HepG2 (cell line): ENCODE data around the gene PXMP4. TPM values are rescaled to one million over a fixed set of nuclear protein-coding genes. Genes with fewer than 3 reads are reported as not detected.
A peak's percentile ranks its signal among the peaks of the same experiment; 100 is the strongest.

Experiments
- CBX5 ChIP-seq: sonication (generic); formaldehyde crosslinking; IDR thresholded peaks from 2 replicates; pipeline ENCODE4 v1.4.0; 2020; ENCODE audit warnings: missing genetic modification reagents, borderline replicate concordance
- GPN1 ChIP-seq: sonication (generic); formaldehyde crosslinking; IDR thresholded peaks from 2 replicates; pipeline ENCODE4 v1.5.1; 2020; ENCODE audit warnings: missing genetic modification reagents, borderline replicate concordance
- HDAC6 ChIP-seq: fragments of 200-600 bp; sonication (generic); IDR thresholded peaks from 2 replicates; pipeline ENCODE4 v1.7.0; 2017; ENCODE audit warnings: mild to moderate bottlenecking, antibody characterized with exemption, low read length, low read depth
- ONECUT2 ChIP-seq: sonication (generic); formaldehyde crosslinking; IDR thresholded peaks from 2 replicates; pipeline ENCODE4 v1.4.0; 2020; ENCODE audit warnings: missing genetic modification reagents
- POLR2G ChIP-seq: fragments of 200-400 bp; formaldehyde crosslinking; IDR thresholded peaks from 2 replicates; pipeline ENCODE4 v1.6.1; 2018; ENCODE audit warnings: mild to moderate bottlenecking, low read depth, low read length, moderate library complexity
- SMARCC2 ChIP-seq: fragments of 450-650 bp; IDR thresholded peaks from 2 replicates; pipeline ENCODE4 v1.6.1; 2017; ENCODE audit warnings: antibody characterized with exemption, mild to moderate bottlenecking
- WIZ ChIP-seq: sonication (generic); formaldehyde crosslinking; IDR thresholded peaks from 2 replicates; pipeline ENCODE4 v1.5.1; 2020; ENCODE audit warnings: mild to moderate bottlenecking, missing genetic modification reagents
- ZNF383 ChIP-seq: sonication (generic); formaldehyde crosslinking; IDR thresholded peaks from 2 replicates; pipeline ENCODE4 v1.4.0; 2020; ENCODE audit warnings: missing genetic modification reagents, mild to moderate bottlenecking, borderline replicate concordance
- polyA plus RNA-seq, 8 experiments: library from polyadenylated mRNA; depleted of rRNA in 3 of 8; stranded (reverse) in 7 of 8; unstranded in 1 of 8; fragments of >200 nt; fragmentation: Illumina TruSeq in 4 of 8; extraction: Trizol in 4 of 8; gene quantifications; 2 replicates each; pipeline versions ENCODE4 v1.2.1 to v1.2.3, GENCODE V29; 2011 to 2016; ENCODE audit warnings: low read depth in 4 of 8, missing spikeins in 1 of 8, mixed read lengths in 1 of 8; ENCODE audit not compliant: insufficient read depth in 1 of 8
- total RNA-seq, 5 experiments: library from RNA; depleted of rRNA; stranded (reverse); fragments of >200 nt; fragmentation: Illumina TruSeq; extraction: Trizol; gene quantifications; 2 replicates each; pipeline ENCODE4 v1.2.3, GENCODE V29; 2016; ENCODE audit warnings: low read depth in 1 of 5
- TF ChIP-seq, protein P1 (sequence below): IDR thresholded peaks from 2 replicates; pipeline ENCODE4 v1.6.1; 2016; ENCODE audit warnings: low read depth, missing genetic modification reagents, missing compliant biosample characterization
- TF ChIP-seq, protein P2 (sequence below): sonication (generic); formaldehyde crosslinking; IDR thresholded peaks from 2 replicates; pipeline ENCODE4 v1.4.0; 2020; ENCODE audit warnings: missing genetic modification reagents, mild to moderate bottlenecking, borderline replicate concordance
- TF ChIP-seq, protein P3 (sequence below): sonication (generic); formaldehyde crosslinking; IDR thresholded peaks from 2 replicates; pipeline ENCODE4 v1.4.0; 2020; ENCODE audit warnings: missing genetic modification reagents, borderline replicate concordance
- TF ChIP-seq, protein P4 (sequence below): IDR thresholded peaks from 2 replicates; pipeline ENCODE4 v1.6.1; 2016; ENCODE audit warnings: missing compliant biosample characterization, missing genetic modification reagents, borderline replicate concordance
- TF ChIP-seq, protein P5 (sequence below), 2 experiments: sonication (generic) in 1 of 2; formaldehyde crosslinking in 1 of 2; IDR thresholded peaks; 2 replicates each; pipeline versions ENCODE4 v1.4.0 to v1.6.1; 2016 to 2020; ENCODE audit warnings: borderline replicate concordance in 1 of 2, low read depth in 1 of 2, mild to moderate bottlenecking in 1 of 2, missing genetic modification reagents in 1 of 2

The PXMP4 gene
- total and polyA plus RNA-seq, 2 of the 13 experiments (the other 11 are each of a cell fraction or from before 2014, with no cell fraction given): not detected

DNA sequence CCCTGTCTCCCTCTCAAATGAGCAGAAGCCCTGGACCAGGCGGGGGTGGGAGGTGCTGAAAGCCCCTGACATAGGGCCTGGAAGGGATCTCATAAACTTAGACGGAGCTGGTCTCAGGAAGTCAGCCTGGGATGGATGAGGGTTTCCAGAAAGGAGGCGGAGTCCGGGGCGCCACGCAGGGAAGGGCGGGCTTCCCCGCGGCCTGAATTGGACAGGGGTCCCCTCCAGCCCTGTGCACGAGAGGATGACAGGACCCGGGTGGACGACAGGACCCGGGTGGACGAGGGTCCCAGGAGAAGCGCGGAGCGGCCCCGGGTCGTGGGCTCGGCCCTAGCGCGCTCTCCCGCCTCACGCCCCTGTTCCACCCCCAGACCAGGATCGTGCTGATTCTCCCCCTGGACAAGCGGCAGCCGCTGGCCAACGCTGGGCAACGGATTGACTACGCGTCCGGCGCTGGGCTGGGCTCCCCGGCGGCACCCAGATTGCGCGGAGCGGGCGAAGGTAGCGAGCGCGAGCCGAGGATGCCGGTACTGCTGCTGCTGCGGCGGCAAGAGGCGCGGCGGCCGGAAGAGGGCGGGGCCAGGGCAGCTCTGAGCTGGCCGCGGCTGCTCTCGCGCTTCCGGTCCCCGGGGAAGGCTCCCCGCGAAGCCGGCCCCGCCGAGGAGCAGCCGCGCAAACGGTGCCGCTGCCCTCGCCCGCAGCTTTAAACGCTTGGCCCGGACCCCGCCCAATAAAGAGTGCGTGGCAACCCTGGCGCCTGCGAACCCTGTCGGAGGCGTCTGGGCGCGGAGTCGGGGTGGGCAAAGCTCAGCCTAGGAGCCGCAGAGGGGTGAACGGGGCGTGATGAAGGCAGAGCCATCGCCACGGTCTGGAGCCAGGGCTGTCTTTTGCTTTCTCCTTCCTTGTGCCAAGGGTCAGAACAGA lies 56.7 kb downstream of the PXMP4 start (continued):
- TF ChIP-seq CBX5 (CRISPR knock-in tag) (peak; percentile 11; the same call in 1 of the 2 replicates), WIZ (CRISPR knock-in tag) (peak; percentile 67; the same call in 1 of the 2 replicates), ZNF383 (CRISPR knock-in tag) (0 out of 2 replicates have a peak, but pooled peaks have one; percentile 8), HDAC6 (no peak), GPN1 (CRISPR knock-in tag) (no peak), ONECUT2 (CRISPR knock-in tag) (peak; percentile 43), POLR2G (peak; percentile 95), SMARCC2 (no peak)
- TF ChIP-seq, protein P1, sequence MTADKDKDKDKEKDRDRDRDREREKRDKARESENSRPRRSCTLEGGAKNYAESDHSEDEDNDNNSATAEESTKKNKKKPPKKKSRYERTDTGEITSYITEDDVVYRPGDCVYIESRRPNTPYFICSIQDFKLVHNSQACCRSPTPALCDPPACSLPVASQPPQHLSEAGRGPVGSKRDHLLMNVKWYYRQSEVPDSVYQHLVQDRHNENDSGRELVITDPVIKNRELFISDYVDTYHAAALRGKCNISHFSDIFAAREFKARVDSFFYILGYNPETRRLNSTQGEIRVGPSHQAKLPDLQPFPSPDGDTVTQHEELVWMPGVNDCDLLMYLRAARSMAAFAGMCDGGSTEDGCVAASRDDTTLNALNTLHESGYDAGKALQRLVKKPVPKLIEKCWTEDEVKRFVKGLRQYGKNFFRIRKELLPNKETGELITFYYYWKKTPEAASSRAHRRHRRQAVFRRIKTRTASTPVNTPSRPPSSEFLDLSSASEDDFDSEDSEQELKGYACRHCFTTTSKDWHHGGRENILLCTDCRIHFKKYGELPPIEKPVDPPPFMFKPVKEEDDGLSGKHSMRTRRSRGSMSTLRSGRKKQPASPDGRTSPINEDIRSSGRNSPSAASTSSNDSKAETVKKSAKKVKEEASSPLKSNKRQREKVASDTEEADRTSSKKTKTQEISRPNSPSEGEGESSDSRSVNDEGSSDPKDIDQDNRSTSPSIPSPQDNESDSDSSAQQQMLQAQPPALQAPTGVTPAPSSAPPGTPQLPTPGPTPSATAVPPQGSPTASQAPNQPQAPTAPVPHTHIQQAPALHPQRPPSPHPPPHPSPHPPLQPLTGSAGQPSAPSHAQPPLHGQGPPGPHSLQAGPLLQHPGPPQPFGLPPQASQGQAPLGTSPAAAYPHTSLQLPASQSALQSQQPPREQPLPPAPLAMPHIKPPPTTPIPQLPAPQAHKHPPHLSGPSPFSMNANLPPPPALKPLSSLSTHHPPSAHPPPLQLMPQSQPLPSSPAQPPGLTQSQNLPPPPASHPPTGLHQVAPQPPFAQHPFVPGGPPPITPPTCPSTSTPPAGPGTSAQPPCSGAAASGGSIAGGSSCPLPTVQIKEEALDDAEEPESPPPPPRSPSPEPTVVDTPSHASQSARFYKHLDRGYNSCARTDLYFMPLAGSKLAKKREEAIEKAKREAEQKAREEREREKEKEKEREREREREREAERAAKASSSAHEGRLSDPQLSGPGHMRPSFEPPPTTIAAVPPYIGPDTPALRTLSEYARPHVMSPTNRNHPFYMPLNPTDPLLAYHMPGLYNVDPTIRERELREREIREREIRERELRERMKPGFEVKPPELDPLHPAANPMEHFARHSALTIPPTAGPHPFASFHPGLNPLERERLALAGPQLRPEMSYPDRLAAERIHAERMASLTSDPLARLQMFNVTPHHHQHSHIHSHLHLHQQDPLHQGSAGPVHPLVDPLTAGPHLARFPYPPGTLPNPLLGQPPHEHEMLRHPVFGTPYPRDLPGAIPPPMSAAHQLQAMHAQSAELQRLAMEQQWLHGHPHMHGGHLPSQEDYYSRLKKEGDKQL: no peak
- TF ChIP-seq, protein P2, sequence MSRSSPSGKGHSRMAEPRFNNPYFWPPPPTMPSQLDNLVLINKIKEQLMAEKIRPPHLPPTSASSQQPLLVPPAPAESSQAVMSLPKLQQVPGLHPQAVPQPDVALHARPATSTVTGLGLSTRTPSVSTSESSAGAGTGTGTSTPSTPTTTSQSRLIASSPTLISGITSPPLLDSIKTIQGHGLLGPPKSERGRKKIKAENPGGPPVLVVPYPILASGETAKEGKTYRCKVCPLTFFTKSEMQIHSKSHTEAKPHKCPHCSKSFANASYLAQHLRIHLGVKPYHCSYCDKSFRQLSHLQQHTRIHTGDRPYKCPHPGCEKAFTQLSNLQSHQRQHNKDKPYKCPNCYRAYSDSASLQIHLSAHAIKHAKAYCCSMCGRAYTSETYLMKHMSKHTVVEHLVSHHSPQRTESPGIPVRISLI: peak; percentile 38; the same call in 1 of the 2 replicates
- TF ChIP-seq, protein P3, sequence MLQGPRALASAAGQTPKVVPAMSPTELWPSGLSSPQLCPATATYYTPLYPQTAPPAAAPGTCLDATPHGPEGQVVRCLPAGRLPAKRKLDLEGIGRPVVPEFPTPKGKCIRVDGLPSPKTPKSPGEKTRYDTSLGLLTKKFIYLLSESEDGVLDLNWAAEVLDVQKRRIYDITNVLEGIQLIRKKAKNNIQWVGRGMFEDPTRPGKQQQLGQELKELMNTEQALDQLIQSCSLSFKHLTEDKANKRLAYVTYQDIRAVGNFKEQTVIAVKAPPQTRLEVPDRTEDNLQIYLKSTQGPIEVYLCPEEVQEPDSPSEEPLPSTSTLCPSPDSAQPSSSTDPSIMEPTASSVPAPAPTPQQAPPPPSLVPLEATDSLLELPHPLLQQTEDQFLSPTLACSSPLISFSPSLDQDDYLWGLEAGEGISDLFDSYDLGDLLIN (CRISPR knock-in tag): no peak; the same call in 1 of the 2 replicates
- TF ChIP-seq, protein P4, sequence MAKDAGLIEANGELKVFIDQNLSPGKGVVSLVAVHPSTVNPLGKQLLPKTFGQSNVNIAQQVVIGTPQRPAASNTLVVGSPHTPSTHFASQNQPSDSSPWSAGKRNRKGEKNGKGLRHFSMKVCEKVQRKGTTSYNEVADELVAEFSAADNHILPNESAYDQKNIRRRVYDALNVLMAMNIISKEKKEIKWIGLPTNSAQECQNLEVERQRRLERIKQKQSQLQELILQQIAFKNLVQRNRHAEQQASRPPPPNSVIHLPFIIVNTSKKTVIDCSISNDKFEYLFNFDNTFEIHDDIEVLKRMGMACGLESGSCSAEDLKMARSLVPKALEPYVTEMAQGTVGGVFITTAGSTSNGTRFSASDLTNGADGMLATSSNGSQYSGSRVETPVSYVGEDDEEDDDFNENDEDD: peak; percentile 87
- TF ChIP-seq, protein P5, sequence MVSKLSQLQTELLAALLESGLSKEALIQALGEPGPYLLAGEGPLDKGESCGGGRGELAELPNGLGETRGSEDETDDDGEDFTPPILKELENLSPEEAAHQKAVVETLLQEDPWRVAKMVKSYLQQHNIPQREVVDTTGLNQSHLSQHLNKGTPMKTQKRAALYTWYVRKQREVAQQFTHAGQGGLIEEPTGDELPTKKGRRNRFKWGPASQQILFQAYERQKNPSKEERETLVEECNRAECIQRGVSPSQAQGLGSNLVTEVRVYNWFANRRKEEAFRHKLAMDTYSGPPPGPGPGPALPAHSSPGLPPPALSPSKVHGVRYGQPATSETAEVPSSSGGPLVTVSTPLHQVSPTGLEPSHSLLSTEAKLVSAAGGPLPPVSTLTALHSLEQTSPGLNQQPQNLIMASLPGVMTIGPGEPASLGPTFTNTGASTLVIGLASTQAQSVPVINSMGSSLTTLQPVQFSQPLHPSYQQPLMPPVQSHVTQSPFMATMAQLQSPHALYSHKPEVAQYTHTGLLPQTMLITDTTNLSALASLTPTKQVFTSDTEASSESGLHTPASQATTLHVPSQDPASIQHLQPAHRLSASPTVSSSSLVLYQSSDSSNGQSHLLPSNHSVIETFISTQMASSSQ (IDR thresholded peaks at IDR 0.05; ENCODE audit: low read depth): no peak
- TF ChIP-seq, protein P5 (CRISPR knock-in tag; IDR thresholded peaks at IDR 0.05; ENCODE audit: borderline replicate concordance): peak; percentile 66; the same call in 1 of the 2 replicates
